Upper lobe of right lung (tissue), 1 donor: Measurements from ENCODE around the gene MAPK1. TPM values are rescaled to one million over a fixed set of nuclear protein-coding genes. Genes with fewer than 3 reads are reported as not detected.
"Not testable (repeated sequence)": the region's sequence is repeated elsewhere in the genome, so short reads cannot be mapped to it uniquely, and the experiment has no call there.

ENCODE experiments used
- ATAC-seq: fragments of 200-7000 bp; cut with Tn5 transposase; one replicate; pipeline ENCODE4 v1.9.1; 2020; ENCODE audit warnings: mild to moderate bottlenecking, moderate library complexity
- DNase-seq: peaks from one replicate; pipeline ENCODE4 v3.0.0-alpha.2; 2020
- H3K27ac ChIP-seq: fragments of 200-600 bp; one replicate; pipeline ENCODE4 v1.8.0; 2022
- H3K27me3 ChIP-seq: fragments of 200-600 bp; one replicate; pipeline ENCODE4 v1.8.0; 2022; ENCODE audit warnings: mild to moderate bottlenecking
- H3K36me3 ChIP-seq: fragments of 200-600 bp; one replicate; pipeline ENCODE4 v1.8.0; 2022
- H3K4me1 ChIP-seq: fragments of 200-600 bp; one replicate; pipeline ENCODE4 v1.8.0; 2022
- H3K4me3 ChIP-seq: fragments of 200-600 bp; one replicate; pipeline ENCODE4 v1.8.0; 2022; ENCODE audit warnings: mild to moderate bottlenecking
- H3K9me3 ChIP-seq: fragments of 200-600 bp; one replicate; pipeline ENCODE4 v1.8.0; 2022
- CTCF ChIP-seq: fragments of 200-600 bp; IDR thresholded peaks from one replicate; pipeline ENCODE4 v1.8.0; 2022; ENCODE audit warnings: antibody characterized with exemption
- intact Hi-C: fragments of 100-400 bp; cut with DNase I; formaldehyde crosslinking; loops from one replicate; pipeline ENCODE4 v1.11.0; 2022
- total RNA-seq: library from RNA; stranded (reverse); fragmentation: NEBNext Ultra II Directional; extraction: Animal tissue kit (Norgen Biotek cat#: 25700); gene quantifications from one replicate; pipeline ENCODE4 v1.2.1, GENCODE V29; 2021
- donor health status: DM: no; HTN: yes; CAD: no; lungs with severe emphysema.

The MAPK1 gene
- total RNA-seq, 1 donor from 2014 or later = 134 TPM

- intact Hi-C loops = loop anchor here (10.0 kb wide), 1 partner anchor 216 kb away; no protein-coding TSS in a partner anchor
- Histone ChIP-seq H3K9me3 (no peaks in the 10 kb centered on the region), H3K27me3 (no peaks in the 10 kb centered on the region), H3K36me3 (no peaks in the 10 kb centered on the region), H3K4me3 (no peak overlapping the region), H3K27ac (no peak overlapping the region), H3K4me1 (no peaks in the 10 kb centered on the region)
- ATAC-seq (peak; percentile 39), DNase-seq (no peak)
- no peak for TF ChIP-seq CTCF
Observed at GRCh38 chr22:21719024-21719423, 148.4 kb downstream of the MAPK1 start.

- Histone ChIP-seq H3K36me3 (no peaks in the 10 kb centered on the region), H3K9me3 (no peaks in the 10 kb centered on the region), H3K27ac (no peak overlapping the region), H3K4me3 (no peak overlapping the region), H3K4me1 (no peaks in the 10 kb centered on the region), H3K27me3 (no peaks in the 10 kb centered on the region)
- no peak for TF ChIP-seq CTCF
- DNase-seq (no peak), ATAC-seq (no peak)
- intact Hi-C loops = loop anchor here (10.0 kb wide), 1 partner anchor 216 kb away; no protein-coding TSS in a partner anchor
Observed at GRCh38 chr22:21718499-21718898, 148.9 kb downstream of the MAPK1 start.

GRCh38 chr22:21716395-21717122 lies 150.9 kb downstream of the MAPK1 start:
- H3K27ac ChIP-seq, H3K36me3 ChIP-seq, H3K4me1 ChIP-seq, ATAC-seq, H3K9me3 ChIP-seq, H3K4me3 ChIP-seq, H3K27me3 ChIP-seq, DNase-seq: not testable (repeated sequence)
- intact Hi-C loops = loop anchor here (10.0 kb wide), 1 partner anchor 218 kb away; no protein-coding TSS in a partner anchor

GRCh38 chr22:21714786-21715185 lies 152.7 kb downstream of the MAPK1 start:
- intact Hi-C loops = loop anchor here (10.0 kb wide), 1 partner anchor 220 kb away; no protein-coding TSS in a partner anchor
- H3K4me3 ChIP-seq = no peak overlapping the region
- no peaks in the 10 kb centered on the region for H3K27me3 ChIP-seq
- no peaks in the 10 kb centered on the region for H3K36me3 ChIP-seq
- DNase-seq = no peak
- H3K4me1 ChIP-seq = no peaks in the 10 kb centered on the region
- TF ChIP-seq CTCF = no peak
- no peak for ATAC-seq
- no peak overlapping the region for H3K27ac ChIP-seq
- H3K9me3 ChIP-seq = no peaks in the 10 kb centered on the region

- ATAC-seq = no peak
- Histone ChIP-seq H3K27ac (no peak overlapping the region), H3K4me3 (no peak overlapping the region), H3K9me3 (no peaks in the 10 kb centered on the region), H3K4me1 (no peaks in the 10 kb centered on the region), H3K27me3 (no peaks in the 10 kb centered on the region), H3K36me3 (no peaks in the 10 kb centered on the region)
- no peak for DNase-seq
- intact Hi-C loops = loop anchor here (10.0 kb wide), 1 partner anchor 221 kb away; no protein-coding TSS in a partner anchor
- no peak for TF ChIP-seq CTCF
Observed at GRCh38 chr22:21714059-21714770, 153.2 kb downstream of the MAPK1 start.
